GM12892 (cell line): ENCODE measurements around the gene LRRC2.

Source experiments
- POLR2A ChIP-seq: IDR thresholded peaks from 2 replicates; pipeline ENCODE4 v1.6.1; 2011; ENCODE audit warnings: low read depth, low read length, control low read depth
- POLR2AphosphoS5 ChIP-seq: IDR thresholded peaks from 2 replicates; pipeline ENCODE4 v1.6.1; 2011; ENCODE audit warnings: low read depth, low read length, control low read depth
- TAF1 ChIP-seq: IDR thresholded peaks from 2 replicates; pipeline ENCODE4 v1.6.1; 2011; ENCODE audit warnings: low read depth, mild to moderate bottlenecking, control low read depth, low read length, borderline replicate concordance

GRCh38 chr3:46517784-46518181, 48.3 kb downstream of the LRRC2 start:
- TF ChIP-seq POLR2AphosphoS5, result no peak
- no peak for TF ChIP-seq POLR2A
- TF ChIP-seq TAF1, result no peak
